Hepatocyte (in vitro differentiated cells): Measurements from ENCODE around the gene TLL2. TPM values are rescaled to one million over a fixed set of nuclear protein-coding genes. Genes with fewer than 3 reads are reported as not detected.
A peak's percentile ranks its signal among the peaks of the same experiment; 100 is the strongest.

ENCODE experiments used
- DNase-seq: peaks from one replicate; pipeline ENCODE4 v3.0.0-alpha.2; 2016; ENCODE audit warnings: low spot score
- H2AFZ ChIP-seq: fragments of 200-600 bp; sonication (generic); 2 replicates; pipeline ENCODE4 v1.6.0; 2016; ENCODE audit warnings: antibody characterized with exemption, mild to moderate bottlenecking
- H3K27ac ChIP-seq: fragments of 200-600 bp; sonication (generic); 2 replicates; pipeline ENCODE4 v1.5.1; 2016; ENCODE audit warnings: mild to moderate bottlenecking
- H3K27me3 ChIP-seq: fragments of 200-600 bp; sonication (generic); 2 replicates; pipeline ENCODE4 v1.6.1; 2016
- H3K36me3 ChIP-seq: fragments of 200-600 bp; sonication (generic); replicated peaks from 2 replicates; pipeline ENCODE4 v1.5.1; 2016; ENCODE audit warnings: low read depth; ENCODE audit not compliant: insufficient read depth
- H3K4me1 ChIP-seq: fragments of 200-600 bp; sonication (generic); 2 replicates; pipeline ENCODE4 v1.5.1; 2016; ENCODE audit warnings: mild to moderate bottlenecking, moderate library complexity; ENCODE audit not compliant: insufficient read depth
- H3K4me2 ChIP-seq: fragments of 200-600 bp; sonication (generic); 2 replicates; pipeline ENCODE4 v1.6.0; 2016
- H3K4me3 ChIP-seq: fragments of 200-600 bp; sonication (generic); 2 replicates; pipeline ENCODE4 v1.5.1; 2016; ENCODE audit warnings: mild to moderate bottlenecking
- H3K79me2 ChIP-seq: fragments of 200-600 bp; sonication (generic); 2 replicates; pipeline ENCODE4 v1.6.0; 2017; ENCODE audit warnings: mild to moderate bottlenecking
- H3K9me2 ChIP-seq: fragments of 200-600 bp; sonication (generic); replicated peaks from 2 replicates; pipeline ENCODE4 v1.6.0; 2017; ENCODE audit warnings: mild to moderate bottlenecking; ENCODE audit not compliant: insufficient read depth
- H3K9me3 ChIP-seq: fragments of 200-600 bp; sonication (generic); 2 replicates; pipeline ENCODE4 v1.5.1; 2016; ENCODE audit warnings: low read depth, mild to moderate bottlenecking
- H4K20me1 ChIP-seq: fragments of 200-600 bp; sonication (generic); 2 replicates; pipeline ENCODE4 v1.6.0; 2016; ENCODE audit warnings: mild to moderate bottlenecking; ENCODE audit not compliant: insufficient read depth, poor library complexity, severe bottlenecking
- CTCF ChIP-seq: fragments of 200-600 bp; sonication (generic); IDR thresholded peaks from 2 replicates; pipeline ENCODE4 v1.5.1; 2016; ENCODE audit warnings: antibody characterized with exemption, mild to moderate bottlenecking; ENCODE audit not compliant: poor library complexity
- EZH2 ChIP-seq: fragments of 200-600 bp; sonication (generic); IDR thresholded peaks from 2 replicates; pipeline ENCODE4 v1.6.1; 2016; ENCODE audit warnings: antibody characterized with exemption, mild to moderate bottlenecking, borderline replicate concordance
- EZH2phosphoT487 ChIP-seq: fragments of 200-600 bp; sonication (generic); IDR thresholded peaks from one replicate; pipeline ENCODE4 v1.6.1; 2018; ENCODE audit warnings: antibody characterized with exemption, mild to moderate bottlenecking, low read depth, moderate library complexity; ENCODE audit not compliant: unreplicated experiment, severe bottlenecking
- WGBS: methylation state at CpG from one replicate; pipeline ENCODE4 v1.1.6; 2016; ENCODE audit warnings: low lambda C conversion rate; ENCODE audit errors: missing lambda C conversion rate; 5-methylcytosine and 5-hydroxymethylcytosine counted together
- polyA plus RNA-seq: library from polyadenylated mRNA; unstranded; fragments of >200 nt; fragmentation: Nextera tagmentation; extraction: Ambion mirVana; gene quantifications from 2 replicates; pipeline ENCODE4 v1.2.1, GENCODE V29; 2016
- total RNA-seq: library from RNA; depleted of rRNA; stranded (reverse); fragments of >200 nt; gene quantifications from 2 replicates; pipeline ENCODE4 v1.2.3, GENCODE V29; 2014

TLL2 gene
- total and polyA plus RNA-seq, 2 experiments from 2014 or later: 0.50 to 0.76 TPM

- 30% methylated on average over 24 of the region's 24 CpGs for WGBS
- TF ChIP-seq EZH2phosphoT487: no peak
- peak; percentile 91 for TF ChIP-seq CTCF
- TF ChIP-seq EZH2: no peak
- Histone ChIP-seq H2AFZ (no peak overlapping the region), H3K4me3 (no peak overlapping the region), H3K4me1 (peaks cover 3% of the 10 kb centered on the region), H3K9me3 (no peaks in the 10 kb centered on the region), H3K9me2 (no peaks in the 10 kb centered on the region), H4K20me1 (no peaks in the 10 kb centered on the region), H3K79me2 (no peaks in the 10 kb centered on the region), H3K27me3 (peaks cover 43% of the 10 kb centered on the region), H3K36me3 (no peaks in the 10 kb centered on the region), H3K27ac (no peak overlapping the region), H3K4me2 (peak overlapping the region; percentile 68)
- DNase-seq: peak; percentile 87
Measured at GRCh38 chr10:96395931-96396877, 117.5 kb downstream of the TLL2 start.

GRCh38 chr10:96390460-96390864 is 123.3 kb downstream of the TLL2 start:
- Histone ChIP-seq H3K4me2 (no peak overlapping the region), H2AFZ (no peak overlapping the region), H3K36me3 (no peaks in the 10 kb centered on the region), H3K9me3 (no peaks in the 10 kb centered on the region), H3K79me2 (no peaks in the 10 kb centered on the region), H3K27ac (no peak overlapping the region), H4K20me1 (no peaks in the 10 kb centered on the region), H3K9me2 (no peaks in the 10 kb centered on the region), H3K4me1 (no peaks in the 10 kb centered on the region), H3K27me3 (peaks cover 10% of the 10 kb centered on the region), H3K4me3 (no peak overlapping the region)
- 94% methylated on average over 7 of the region's 7 CpGs for WGBS
- TF ChIP-seq EZH2: no peak
- TF ChIP-seq EZH2phosphoT487: no peak
- TF ChIP-seq CTCF: no peak
- no peak for DNase-seq

- H3K27me3 ChIP-seq: peaks cover 3% of the 10 kb centered on the region
Measured at GRCh38 chr10:96389785-96390184, 123.9 kb downstream of the TLL2 start.

More at GRCh38 chr10:96389785-96390184, 123.9 kb downstream of the TLL2 start:
- Histone ChIP-seq H3K36me3 (no peaks in the 10 kb centered on the region), H4K20me1 (no peaks in the 10 kb centered on the region), H2AFZ (no peak overlapping the region), H3K4me2 (no peak overlapping the region), H3K4me3 (no peak overlapping the region), H3K9me3 (no peaks in the 10 kb centered on the region), H3K4me1 (no peaks in the 10 kb centered on the region), H3K79me2 (no peaks in the 10 kb centered on the region), H3K27ac (no peak overlapping the region), H3K9me2 (no peaks in the 10 kb centered on the region)
- TF ChIP-seq CTCF (no peak), EZH2phosphoT487 (no peak), EZH2 (no peak)
- no peak for DNase-seq
- 86% methylated on average over 5 of the region's 5 CpGs for WGBS
